GM18858 (cell line): ENCODE results near the gene IL1A.

Experiments used
- ATAC-seq: cut with Tn5 transposase; IDR thresholded peaks from one replicate; pipeline ENCODE4 v1.9.1; 2021; ENCODE audit not compliant: unreplicated experiment

The IL1A gene

DNA sequence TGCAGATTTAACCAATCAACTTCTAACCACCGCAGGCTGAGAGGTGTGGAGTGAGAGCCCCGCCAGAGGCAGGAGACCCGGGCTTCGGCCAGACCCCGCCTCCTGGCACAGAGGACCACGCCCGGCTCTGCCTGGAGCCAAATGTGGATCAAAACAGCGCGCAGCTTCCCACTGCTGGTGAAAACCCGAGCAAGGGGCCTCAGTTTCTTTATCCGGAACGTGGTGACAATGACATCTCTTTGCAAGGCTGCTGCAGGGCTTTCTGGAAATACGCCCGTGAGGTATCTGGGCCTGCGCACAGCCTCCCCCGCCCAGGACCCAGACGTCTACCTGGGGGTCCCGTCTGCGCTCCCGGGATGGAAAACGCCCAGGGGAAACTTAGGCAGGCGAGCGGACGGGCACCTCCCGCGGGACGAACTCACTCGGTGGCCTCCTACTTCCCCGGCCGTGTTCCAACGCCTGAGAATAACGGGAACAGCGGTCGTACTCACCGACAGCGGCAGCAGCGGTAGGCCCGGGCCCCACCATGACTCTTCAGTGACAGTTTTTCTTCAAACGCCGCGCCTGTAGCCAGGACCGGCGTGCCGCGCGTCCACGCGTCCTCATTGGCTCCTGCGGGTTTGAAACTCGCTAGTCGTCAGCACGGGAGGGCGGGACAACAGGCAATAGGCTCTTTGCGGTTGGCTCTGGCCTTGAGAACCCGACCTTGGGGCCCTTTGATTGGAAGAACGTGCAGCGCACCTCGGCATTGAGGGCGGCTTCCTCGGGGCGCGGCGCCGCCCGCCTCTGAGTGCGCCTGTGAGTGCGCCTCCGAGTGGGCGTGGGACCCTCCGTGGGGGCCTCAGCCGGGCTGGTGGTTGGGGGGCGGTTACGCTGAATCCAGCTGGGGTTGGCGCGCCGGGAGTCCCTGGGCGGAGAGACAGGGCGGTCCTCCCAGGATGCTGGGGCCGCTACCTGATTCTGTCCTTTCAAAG, 19.9 kb downstream of the IL1A start, which contains the start of gene CKAP2L:
CKAP2L (minus strand) TSS at position 539 of the 974 bp plus-strand sequence; CDS start at position 528, 11 bp downstream.
- peak; percentile 96 for ATAC-seq

DNA sequence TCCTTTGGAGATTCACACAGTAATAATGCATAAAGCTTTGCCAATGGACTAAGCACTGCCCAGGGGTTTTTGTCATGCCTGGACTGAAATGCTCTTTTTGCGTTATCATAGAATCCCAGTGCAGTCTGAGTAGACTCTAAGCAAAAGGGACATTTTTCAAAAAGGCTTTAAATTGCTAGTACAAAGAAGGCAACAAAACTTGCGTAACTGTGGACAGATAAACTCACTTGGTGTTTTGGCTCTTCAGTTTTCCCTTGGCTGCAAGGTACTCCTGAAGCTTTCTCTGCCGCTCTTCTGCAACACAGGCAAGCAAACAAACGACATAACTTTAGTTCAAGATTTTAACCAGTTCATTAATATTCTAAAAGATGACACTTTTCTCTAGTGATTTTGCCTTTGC, 22.0 kb downstream of the IL1A start:
- ATAC-seq, result no peak

DNA sequence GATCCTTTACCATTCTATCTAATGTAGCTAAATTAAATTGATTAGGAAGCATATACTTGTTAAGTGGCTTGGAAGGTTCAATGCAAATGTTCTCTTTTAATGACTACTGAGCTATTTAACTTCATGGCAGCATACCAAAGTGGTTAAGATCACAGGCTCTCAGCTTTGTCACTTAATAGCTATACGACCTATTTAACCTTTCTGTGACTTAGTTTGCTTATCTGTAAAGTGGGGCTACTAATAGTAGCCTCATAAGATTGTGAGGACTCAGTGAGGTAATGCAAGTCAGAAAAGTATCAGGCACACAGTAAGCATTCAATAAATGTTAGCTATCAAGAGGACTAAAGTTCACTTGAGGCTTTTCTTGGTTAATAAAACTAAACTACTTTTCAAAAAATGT, 24.1 kb downstream of the IL1A start:
- no peak for ATAC-seq

DNA sequence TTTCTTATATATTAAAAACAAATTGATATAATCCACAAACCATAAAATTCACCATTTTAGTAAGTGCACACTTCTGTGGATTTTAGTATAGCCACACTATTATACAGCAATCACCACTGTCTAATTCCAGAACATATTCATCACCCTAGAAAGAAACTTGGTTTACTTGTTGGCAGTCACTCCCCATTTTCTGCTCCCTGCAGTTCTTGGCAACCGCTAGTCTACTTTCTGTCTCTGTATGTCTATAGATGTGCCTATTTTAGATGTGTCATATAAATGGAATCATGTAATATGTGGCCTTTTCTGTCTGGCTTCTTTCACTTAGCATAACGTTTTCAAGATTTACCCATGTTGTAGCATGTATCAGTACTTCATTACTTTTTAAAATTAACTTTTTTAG, 25.6 kb downstream of the IL1A start:
- ATAC-seq, result no peak

DNA sequence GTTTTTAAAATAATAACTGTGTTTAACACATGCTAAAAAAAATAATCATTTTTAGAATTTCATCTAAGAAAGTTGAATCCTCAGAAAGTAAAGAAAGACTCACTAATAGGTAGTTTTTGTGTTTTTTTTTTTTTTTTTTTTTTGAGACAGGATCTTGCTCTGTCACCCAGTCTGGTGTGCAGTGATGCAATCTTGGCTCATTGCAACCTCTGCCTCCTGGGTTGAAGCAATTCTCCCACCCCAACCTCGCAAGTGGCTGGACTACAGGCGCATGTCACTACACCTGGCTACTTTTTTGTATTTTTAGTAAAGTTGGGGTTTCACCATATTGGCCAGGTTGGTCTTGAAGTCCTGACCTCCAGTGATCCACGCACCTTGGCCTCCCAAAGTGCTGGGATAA, 27.0 kb downstream of the IL1A start:
- ATAC-seq, result no peak

DNA sequence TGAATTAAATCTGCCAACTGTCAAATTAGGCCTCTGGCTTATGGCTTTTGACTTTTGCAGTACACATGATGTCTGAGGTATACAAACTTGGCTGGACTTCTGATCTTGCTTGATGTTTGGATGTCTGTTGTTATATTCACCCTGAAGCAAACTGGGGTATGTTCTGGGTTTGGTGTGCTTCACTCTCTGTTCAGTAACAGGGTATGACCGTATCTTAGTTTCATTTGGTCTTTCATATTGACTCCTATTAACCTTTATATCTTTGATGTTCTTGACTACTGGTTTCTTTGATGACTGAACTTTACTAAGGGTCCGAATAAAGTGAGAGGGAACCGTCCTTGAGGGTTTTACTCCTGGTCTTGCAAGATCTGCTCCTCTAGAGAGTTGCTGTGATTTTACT, 28.1 kb downstream of the IL1A start:
- ATAC-seq, result no peak

DNA sequence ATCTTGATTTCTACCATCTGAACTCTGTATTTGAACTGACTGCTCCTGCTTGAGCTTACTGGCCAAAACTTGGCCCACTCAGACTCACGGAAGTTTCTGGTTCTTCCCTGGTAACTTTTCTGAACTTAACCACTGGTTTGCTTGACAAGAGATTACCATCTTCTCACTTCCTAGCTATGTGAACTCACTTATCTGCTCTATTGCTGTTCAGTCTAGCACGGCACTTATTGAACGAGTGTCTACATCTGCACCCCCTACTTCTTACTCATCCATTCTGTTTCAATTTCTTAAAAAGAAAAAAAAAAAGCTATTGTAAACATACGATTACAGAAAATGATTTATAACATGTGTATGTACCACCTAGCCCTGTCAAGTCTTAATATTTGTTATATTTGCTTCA, 28.8 kb downstream of the IL1A start:
- ATAC-seq, result no peak

DNA sequence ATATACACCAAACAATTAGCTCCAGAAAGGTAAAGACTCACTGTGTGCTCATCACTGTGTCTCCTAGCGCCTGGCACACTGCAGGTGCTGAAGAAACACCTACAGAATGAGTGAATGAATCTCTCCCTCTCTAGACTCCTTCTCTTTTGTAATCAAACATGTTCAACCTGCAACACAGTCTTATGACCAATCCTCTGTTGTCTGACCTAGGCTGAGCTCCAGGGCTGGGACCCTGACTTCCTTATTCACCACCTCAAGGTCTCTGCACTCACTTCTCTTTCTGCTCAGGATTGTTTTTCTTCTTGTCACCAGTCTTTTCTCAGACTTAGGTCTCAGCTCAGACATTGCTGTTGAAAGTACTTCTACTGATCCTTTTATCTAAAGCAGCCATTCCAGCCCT, 29.7 kb downstream of the IL1A start:
- no peak for ATAC-seq

DNA sequence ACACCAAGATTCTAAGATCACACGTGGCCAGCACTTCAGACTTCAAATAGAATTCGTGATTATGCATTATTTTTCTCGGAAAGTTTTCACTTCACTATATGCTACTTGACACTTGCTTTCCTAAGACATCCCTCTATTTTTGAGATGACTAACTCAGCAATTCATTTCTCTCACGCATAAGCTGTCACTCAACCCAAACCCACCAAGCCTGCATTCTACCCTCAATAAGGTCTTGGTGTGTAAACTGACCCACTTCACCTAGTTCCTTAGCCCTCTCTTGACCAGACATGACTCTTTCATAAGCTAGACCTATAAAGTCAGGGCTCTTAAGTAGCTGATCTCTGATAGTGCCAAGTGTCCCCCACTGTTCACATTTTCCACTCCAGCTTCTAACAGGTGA, 31.6 kb downstream of the IL1A start:
- ATAC-seq, result no peak

DNA sequence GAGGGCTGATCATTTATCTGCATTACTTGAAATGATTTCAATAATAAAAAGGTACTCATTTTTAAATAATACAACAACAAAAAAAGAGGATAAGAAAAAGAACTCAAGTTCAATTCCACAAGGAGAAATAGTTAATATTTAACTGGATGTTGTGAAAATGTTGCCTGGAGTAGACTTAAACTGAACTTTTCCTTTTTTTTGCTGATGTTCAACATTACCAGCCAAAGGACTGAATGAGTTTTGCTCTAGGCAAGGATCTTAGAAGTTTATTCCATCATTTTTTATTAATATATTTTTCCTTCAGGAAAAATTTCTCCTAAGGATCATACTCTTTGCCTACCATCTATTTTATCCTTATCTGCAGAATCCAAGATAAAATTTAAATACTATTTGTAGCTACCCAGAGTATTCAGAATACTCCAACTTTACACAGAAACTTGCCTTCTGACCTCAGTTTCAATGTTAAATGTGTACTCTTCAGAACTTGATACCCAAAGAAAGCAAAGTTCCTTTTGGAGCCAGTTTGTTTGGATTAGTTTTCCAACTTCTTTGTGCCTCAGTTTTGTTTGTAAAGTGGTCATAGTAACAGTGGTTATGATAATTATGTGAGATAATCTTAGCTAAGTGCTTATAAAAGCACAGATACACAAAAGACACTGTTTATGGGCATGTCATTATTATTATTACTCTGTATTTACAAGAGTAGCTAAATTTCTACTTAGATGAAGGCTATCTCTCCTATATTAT, 32.7 kb downstream of the IL1A start:
- ATAC-seq, result no peak

DNA sequence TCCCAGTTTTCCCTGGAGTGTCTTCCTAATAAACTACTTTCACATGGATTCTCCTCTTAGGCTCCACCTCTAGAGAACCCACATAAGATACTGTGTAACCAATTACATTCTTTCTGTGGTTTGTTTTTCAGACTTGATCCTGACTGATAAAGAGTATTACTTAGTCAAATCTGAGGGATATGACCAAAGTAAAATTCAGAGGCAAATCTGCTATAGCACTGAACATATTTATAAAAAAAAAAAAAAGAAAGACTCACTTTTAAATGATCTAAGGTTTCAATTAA, 33.8 kb downstream of the IL1A start:
- ATAC-seq, result no peak

DNA sequence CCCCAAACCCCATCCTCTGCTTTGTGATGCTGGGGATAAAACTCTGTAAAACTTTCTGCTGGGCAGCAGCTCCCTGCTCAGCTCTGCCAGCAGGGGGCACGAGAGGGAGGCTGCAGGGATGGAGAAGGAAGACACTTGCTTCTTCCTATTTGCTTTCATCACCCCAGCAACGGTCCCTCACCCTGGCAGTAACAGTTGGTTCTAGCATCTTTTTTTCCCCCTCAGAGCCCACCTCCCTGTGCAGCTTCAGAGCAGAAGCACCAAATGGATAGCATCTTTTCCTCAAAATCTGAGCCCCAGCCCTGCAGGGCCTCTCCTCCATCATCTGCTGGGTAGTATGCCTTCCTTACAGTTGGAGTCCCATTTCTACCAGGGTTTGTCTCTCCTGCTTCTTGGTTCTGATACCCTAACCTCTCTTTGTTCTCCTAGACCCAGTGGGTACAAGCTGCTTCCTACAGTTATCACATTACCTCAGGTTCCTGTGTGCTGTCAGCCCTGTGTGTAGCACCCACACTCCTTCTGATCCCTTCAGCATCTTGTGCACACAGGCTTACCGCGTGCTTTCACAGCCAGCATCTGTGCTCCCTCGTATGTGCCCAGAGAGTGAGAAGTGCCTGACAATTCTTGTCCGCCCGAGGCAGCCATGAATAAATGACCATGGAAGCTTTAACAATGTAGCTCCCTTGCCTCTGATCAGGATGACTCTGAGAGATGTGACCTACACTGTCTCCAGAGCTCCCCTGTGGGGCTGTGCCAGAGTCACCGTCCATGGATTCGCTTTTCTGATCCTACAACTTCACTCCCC, 34.3 kb downstream of the IL1A start:
- ATAC-seq, result peak; percentile 53

DNA sequence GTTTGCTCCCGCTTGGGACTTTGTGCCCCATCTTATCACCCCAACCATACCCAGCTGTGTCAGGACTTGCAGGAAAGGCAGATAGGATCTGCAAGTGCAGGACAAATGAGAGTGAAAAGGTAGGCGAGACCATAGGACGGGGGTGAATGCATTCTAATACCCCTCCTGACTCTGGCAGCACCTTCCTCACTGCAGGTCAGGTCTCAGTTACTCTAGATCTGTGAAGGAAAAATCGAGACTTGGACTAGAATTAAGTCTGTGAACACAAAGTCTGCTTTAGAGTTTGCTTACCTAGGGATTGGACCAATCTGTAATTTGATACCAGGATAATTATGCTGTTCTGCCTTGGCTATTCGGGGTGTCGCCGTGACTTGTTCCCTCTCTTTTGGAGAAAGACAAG, 43.8 kb downstream of the IL1A start:
- ATAC-seq, result no peak

DNA sequence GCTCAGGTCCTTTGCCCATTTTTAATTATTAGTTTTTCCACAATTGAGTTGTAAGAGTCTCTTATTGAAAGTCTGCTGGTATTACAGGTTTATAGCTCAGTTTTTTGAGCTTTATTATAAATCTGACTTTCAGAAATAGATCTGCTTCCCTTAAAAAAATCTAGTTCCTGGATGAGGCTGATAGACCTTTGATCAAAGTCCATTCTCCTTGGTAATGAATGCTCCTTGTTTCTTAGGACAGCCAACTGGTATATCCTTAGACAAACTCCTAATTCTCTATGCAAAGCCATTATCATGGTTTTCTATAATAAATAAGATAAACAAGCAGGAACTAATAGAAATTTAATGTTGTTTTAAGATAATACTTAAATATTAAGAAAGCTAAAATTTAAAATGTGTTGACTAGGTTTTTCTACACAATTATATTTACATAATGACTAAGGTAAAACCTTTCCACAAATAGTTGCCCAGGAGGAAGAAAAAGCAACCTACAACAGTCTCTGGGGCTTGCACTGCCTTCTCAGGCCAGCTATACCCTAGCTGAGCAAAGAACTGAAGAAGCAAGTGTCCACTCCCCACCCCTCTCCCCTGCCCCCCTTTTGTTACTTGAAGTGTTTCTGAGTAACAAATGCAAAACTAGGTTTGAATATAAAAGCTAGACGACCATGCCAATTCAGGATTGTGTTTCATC, 46.6 kb downstream of the IL1A start:
- ATAC-seq, result no peak

DNA sequence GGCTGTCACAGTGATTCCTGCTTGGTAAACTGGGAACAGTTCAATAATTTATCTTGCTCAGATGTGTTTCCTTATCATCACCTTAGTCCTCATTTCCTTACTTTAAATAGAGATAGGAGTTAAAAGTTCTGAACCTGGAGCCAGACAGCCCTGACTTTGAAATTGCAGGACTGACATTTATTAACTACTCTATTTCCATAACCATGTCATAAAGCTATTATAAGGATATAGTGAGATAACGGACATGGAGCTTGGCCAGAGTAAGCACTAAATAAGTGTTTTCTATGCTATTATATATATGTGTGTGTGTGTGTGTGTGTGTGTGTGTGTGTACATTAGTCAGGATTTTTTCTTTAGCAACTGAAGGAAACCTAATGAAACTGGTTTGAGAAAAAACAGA, 50.4 kb downstream of the IL1A start:
- ATAC-seq, result no peak

DNA sequence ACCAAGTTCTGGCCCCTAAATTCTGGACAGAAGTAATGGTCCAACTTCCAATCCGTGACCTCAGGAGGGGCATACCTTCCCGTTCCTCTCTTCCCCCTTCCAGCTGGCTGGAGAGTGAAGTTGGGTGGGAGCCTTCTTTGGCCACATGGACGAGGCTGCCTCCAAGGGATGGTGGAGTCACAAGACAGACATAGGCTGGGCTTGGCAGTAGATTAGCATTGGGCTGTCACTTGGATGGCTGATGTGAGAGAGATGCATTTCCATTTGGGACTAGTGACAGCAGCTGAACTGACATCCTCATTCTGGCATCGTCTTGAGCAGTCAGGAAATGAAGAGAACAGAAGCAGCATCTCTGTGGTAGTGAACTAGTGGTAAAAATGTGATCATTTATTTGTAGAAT, 50.8 kb downstream of the IL1A start:
- no peak for ATAC-seq

DNA sequence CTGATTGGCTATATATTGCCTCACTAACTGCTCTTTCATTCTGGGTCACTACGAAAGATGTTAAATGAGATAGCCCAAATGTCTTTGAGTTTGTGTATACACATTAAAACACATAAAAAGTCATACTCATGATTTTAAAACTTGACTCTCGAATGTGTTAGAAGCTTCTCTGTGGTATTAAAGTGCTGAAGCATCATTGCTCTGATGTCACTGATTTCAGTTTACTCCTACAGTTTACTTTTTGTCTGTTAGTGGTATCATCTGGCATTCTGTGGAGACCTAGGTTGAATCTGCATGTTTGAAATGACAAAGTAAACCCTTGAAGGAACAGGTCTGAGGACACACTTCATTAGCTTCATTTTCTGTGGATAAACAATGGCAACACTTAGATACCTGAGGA, 52.8 kb downstream of the IL1A start:
- ATAC-seq, result no peak

DNA sequence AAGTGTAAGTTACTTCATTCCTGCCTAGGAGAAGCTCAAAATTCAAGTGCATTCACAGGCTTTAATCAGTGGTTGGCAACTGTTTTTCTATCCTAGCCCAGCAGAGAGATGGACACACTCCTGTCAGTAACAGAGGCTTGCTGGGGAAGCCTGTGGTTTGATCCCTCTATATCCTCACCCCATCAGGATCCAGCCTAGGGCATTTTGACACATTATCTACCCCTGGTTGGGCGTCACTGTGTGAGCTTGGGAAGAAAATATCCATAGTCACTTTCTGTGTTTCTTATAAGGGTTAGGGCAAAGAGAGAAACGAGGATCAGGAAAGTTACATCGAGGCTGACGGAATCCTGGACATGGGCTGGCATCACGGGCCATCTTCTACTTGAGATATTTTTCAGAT, 53.5 kb downstream of the IL1A start:
- no peak for ATAC-seq

DNA sequence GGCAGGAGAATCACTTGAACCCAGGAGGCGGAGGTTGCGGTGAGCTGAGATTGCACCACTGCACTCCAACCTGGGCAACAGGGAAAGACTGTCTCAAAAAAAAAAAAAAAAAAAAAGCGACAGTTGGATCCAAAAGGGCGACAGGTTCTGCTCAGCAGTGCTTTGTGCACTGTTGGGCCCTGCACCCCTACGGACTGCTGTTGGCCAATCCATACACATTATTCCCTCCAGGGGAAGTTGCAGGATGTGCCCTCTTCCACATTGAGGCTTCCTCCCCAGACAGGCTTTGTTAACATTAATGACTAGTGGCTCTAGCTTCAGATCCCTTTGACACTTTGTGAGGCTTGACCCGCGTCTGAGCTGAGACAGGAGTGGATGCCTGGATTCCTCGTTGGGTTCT, 54.1 kb downstream of the IL1A start:
- no peak for ATAC-seq

DNA sequence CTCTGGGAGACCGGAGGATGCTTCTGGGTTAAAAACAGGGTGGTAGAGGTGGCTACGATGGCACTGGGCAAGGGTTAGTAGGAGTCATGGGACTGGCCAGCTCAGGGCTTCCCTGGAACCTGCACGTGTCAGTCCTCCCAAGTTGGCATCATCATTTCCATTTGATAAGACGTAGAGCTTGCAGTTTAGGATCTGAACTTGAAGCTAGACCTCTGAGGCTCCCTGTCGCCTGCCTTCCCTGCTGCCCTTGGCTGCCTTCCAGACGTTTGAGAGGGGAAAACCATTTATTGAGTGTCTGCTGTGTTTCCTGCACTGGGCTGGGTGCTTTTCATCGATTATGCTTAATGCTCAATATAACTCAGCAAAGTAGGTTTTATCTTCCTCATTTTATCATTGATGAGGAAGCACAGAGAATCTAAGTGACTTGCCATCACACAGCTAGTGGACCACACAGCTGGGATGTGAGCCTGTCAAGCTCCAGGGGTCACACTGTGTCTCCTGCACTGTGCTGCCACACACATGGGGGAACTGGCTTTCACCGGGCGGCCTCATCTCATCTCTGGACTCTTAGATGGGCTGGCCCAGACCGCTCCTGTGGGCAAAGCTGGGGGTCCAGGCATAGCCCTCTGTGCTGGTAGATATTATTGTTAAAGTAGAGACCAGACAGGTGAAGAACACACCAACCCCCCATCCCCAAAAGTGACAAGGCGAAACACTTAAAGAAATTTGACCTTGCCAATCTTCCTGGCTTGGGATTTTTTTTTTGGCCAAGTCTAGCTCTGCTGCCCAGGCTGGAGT, 55.7 kb downstream of the IL1A start:
- ATAC-seq, result no peak
